DMS114 treated with DMSO at 0.1 percent for 48 hours (cell line): Measurements from ENCODE around the gene NTN1.

Experiments used
- DNase-seq: peaks from one replicate; lab custom pipeline; 2025; ENCODE audit not compliant: unreplicated experiment; lab: John Stamatoyannopoulos, UW

NTN1 gene

DNA sequence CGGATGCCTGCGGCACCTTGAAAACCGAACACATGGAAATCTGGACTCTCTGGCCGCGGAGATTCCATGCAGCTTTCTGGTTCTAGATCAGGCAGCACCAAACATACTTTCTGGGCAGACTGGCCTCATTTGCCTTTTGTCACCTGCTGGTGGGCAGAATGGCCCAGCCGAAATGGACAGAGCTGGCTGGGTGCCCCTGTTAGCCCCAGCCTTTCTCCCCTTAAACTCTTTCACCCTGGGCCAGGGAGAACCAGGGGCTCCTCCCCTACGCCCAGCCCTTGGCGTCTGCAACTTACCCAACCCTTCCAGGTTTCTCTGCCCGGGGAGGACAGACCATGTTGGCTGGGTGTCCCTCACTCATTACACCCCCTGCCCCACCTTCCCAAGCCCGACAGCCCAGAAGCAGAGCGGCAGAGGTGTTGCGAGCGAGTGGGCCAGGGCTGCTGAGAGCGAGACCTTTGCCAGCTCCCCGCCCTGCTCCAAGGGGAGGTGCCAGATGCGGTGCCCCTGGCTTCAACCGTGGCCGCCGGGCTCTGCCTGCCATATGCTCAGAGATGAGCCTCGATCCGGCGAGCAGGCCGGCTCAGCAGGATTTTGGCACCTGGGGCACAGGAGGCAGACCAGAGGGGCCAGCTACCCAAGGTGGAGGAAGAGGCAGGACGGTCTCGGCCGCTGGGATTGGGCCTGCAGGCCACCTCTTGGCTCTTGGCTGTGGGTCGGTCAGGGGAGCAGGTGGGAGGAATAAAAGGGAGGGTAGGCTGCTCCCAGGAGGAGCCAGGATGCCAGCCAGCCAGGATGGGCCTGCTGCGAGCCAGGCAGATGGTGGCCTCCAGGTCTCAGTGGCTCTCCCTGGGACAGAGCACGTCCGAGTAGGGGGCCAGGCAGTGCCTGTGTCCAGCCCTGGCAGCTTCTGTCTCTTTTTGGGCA lies 191.3 kb downstream of the NTN1 start:
- no peak for DNase-seq

DNA sequence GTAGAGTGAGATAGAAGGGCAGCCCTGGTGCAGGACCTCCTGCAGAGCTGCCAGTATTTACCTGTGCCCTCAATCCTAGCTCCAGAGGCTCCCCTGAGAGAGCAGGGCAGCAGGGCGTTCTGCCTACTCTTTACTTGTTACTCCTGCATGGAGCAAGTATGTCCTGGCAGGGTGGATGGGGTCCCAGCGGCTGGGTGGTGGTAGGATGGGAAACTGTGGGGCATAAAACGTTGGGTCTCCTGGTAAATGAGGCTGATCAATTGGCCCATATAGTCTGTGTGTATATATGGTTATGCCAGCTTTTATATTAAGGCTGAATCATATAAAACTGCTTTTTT lies 192.0 kb downstream of the NTN1 start:
- no peak for DNase-seq

DNA sequence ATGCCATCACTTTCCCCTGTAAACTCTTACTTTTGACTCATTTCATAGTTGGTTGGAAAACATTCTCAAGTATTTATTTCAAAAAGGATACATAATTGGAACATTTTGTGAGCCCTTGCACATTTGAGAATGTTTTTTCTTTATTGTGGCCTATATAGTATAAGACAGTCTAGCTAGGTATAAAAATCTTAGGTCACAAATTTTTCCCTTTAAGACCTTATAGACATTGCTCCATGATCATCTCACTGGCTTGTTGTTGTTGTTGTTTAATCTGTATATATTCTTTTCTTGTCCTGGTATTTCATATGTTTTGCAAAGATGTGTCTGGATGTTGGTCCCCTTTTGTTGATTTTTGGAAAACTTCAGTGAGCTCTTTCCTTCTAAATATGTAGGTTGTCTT lies 194.2 kb downstream of the NTN1 start:
- DNase-seq: no peak

GRCh38 chr17:9217151-9218056 lies 196.1 kb downstream of the NTN1 start:
- no peak for DNase-seq

DNA sequence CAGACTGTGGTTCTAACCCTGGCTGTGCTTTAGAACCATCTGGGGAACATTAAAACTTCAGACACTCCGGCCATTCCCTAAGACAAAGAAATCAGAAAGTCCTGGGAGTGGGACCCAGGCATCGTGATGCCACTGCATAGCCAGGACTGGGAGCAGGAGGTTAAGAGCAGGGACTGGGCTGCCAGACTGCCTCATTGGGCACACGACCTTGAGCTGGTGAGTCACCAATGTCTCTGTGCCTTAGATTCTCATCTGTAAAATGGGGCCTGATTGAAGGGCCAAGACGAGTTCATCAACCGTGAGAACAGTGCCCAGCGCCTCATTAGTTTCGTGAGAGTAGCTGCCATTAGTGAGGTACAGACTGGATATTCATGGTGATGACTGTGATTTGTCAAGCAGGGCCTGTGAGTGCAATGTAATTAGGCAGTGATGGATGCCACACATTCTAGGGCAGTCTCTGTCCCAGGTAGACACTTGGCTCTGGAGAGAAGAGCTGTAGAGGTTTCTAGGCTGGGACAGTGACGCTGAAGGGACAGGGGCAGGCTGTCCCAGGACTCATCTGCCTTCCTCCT lies 196.8 kb downstream of the NTN1 start:
- DNase-seq: no peak

DNA sequence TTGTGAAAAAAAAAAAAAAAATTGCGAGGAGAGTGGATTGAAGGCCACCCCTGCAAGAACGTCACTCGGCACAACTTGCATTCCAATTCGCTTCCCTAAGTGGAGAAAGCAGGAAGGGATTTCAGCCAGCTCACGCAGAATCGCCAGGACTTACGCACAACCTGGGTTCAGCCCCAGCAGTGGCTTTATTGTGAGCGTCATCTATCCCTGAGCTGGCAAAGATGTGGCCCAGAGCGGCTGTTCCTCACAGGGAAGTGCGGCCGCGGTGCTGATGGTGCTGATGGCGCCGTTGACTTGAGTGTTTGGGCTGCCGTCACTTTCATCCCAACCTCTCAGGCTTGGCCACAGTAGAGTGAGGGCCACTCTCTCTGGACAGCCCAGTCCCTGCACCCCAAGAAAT lies 197.6 kb downstream of the NTN1 start:
- DNase-seq: no peak

DNA sequence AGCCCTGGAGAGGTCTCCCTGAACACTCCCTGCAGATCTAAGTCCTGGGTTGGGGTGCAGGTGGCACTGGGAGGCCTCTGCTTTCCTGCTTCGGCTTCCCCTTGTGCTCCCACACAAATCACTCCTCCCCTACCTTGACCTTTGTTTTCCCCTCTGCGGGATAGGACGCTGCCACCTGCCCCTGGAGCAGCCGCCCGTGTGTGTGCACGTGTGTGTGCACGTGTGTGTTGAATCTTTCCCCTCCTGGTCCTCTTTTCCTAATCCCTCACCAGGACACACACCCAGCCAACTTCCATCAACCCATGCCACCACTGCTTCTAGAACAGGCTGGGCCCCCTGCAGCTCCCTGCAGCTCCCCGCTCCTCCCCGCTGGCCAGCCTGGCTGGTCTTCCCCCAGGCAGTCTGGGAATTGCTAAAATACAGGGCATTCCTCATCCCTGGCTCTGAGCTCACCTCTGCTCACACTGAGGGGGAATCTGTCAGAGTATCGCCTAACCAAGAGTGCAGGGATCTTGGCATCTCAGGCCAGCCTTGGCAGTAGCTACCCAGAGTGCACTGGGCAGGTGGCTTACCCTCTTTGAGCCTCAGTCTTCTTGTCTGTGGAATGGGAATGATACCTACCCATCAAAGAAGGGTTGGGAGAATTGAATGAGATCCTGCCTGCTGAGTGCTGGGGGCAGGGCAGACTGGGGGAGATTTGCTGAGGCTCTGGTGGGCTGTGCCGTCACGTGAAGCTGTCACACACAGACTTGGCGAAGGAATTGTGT lies 198.5 kb downstream of the NTN1 start:
- DNase-seq: no peak

GRCh38 chr17:9220398-9221146 lies 199.3 kb downstream of the NTN1 start:
- no peak for DNase-seq

- no peak for DNase-seq
Observed at GRCh38 chr17:9221147-9221921, 200.0 kb downstream of the NTN1 start.

DNA sequence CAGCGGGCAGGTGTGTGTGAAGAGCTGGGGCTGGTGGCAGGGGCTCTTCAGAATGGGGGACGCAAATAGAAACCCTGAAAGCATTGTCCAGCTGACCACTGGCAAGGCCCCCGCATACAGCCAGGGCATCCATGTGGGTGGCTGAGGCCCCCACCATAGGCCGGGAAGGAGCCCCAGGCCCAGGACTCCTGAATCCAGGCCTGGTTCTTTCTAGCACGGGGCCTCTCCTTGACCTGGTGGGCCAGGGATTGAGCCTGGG lies 200.5 kb downstream of the NTN1 start:
- no peak for DNase-seq

DNA sequence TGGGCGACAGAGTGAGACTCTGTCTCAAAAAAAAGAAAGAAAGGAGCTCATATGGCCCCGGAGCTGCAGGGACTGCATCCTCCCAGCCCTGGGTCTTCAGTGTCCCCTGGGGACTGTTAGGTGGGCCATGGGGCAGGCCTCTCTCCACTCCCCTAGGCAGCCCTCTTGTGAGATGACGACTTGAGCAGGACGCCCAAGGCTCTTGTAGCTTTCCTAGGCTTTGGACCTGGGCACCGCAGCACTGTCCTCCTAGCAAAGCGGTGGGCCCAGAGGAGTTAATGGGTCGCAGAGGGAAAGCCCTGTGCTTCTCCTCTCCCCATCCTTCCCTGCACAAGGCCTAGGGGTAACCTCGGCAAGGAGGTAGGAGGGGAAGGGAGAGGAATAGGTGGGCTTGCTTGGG lies 202.2 kb downstream of the NTN1 start:
- no peak for DNase-seq

- no peak for DNase-seq
Observed at GRCh38 chr17:9224485-9224884, 203.2 kb downstream of the NTN1 start.

DNA sequence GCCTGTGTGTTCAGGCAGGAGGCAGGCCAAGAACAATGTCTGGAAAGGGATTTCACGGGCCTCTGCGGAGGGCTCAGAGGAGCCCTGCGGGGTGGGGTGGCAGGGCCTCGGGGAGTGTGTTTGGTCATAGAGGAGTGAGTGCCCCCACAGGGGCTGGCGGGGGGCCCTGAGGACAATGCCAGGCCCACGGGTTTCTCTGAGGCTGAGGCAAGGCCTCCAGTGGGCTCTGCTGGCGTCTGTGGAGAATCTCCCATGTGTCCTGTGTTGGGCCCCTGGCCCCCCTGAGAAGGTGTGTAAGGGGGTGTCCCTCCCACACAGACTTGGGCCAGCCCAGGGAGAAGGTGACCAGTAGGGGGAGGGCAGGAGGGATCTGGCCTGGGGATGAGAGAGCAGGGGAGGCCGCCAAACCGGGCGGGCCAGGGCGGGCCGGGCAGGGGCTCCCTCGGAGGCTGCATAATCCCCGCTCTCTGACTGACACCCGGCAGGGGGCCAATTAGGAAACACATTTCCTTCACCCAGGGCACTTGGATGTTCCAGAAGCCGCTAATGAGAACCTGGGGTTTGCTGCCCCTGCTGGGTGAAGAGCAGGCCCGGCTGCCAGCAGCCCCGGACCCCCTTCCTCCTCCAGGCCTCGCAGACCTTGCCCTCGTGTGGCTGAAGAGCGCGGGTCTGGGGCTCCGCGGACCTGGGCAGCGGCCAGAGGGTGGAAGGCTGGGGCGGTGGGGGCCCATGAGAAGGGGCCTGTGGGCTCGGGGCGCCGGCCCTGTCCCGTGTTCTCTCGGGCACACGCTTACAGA lies 204.2 kb downstream of the NTN1 start:
- DNase-seq: no peak

DNA sequence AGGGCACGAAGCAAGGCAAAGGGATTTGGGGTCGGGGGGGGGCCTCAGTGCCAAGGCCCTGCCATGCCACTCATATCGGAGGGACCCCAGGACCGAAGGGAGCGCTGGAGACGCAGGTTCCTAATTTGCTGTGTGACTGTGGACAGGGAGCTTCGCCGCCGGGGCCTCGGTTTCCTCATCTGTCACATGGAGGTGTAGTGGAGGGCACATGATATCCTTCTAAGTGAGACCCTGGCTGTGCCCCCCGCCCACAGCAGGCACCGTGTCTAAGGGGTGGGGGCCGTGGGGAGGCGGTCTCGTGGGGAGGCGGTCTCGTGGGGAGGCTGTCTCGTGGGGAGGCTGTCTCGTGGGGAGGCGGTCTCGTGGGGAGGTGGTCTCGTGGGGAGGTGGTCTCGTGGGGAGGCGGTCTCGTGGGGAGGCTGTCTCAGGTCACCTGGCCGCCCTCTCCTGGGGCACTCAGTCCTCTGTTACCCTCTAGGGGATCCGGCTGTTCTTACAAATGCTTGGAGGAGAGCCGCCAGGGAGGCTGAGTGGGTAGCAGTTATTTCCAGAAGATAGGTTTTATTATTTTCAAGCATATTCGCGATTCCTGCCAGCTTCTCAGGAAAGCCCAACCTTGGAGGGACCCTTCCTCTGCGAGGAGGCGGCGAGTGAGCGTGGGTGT lies 205.0 kb downstream of the NTN1 start:
- DNase-seq: no peak

- DNase-seq: no peak
Observed at GRCh38 chr17:9226794-9227135, 205.5 kb downstream of the NTN1 start.

DNA sequence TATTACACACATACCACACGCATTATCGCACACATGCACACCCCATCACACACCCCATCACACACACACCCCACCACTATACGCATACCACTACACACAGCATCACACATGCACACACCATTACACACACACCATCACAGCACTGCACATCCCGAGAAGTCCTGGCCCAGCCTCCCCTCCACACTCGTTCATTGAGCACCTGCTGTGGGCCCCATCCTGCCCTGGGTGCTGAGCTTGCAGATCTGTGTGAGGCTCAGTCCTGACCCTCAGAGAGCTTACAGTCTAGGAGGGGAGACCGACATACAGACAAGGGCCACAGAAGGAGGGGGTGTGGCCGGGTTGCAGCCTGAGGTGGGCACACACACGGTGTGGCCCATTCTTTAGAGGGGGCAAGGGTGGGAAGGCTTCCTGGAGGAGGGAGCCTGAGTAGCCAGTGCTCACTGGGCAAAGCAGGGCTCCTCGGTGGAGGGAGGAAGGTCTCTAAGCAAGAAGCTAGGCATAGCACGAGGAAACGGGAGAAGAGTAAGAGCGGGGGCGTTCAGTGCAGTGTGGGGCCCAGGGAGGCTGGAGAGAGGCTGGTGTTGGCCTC lies 206.6 kb downstream of the NTN1 start:
- DNase-seq: no peak

DNA sequence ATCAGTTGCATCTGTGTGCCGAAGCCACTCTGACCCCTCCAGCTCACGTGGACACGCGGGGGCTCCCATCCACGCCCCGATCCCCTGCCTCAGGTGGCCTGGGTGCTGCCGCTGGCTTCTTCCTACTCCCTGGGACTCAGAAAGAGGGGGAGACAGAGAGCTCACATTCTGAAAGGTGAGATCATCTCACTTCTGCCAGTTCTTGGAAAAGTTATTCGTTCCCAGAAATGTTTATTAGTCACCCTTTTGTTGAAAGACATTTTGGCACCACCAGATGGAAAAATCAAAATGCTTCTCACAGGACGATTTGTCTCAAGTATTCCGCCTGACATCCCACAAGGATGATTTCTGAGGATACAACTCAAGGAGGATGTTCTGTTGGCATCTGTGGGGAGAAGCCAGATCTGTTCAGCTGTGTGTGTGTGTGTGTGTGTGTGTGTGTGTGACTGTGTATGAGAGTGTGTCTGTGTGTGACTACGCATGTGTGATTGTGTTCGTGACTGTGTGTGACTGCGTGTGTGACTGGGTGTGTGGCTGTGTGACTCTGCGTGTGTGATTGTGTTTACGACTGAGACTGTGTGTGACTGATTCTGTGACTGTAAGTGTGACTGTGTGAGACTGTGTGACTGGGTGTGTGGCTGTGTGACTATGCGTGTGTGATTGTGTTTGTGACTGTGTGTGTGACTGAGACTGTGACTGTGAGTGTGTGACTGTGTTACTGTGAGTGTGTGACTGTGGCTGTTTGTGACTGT lies 207.3 kb downstream of the NTN1 start:
- DNase-seq: no peak
